Ovary (tissue), 3 donors: ENCODE results near the gene PTMA.

Source experiments
- CTCF ChIP-seq, 3 donors: fragments of 450-650 bp in 2 of 3; fragments of 200-600 bp in 1 of 3; IDR thresholded peaks; one replicate each; pipeline versions ENCODE4 v1.5.1 to v1.8.0; 2016 to 2022; ENCODE audit warnings: antibody characterized with exemption in 3 of 3, mild to moderate bottlenecking in 1 of 3
- EP300 ChIP-seq: sonication (generic); formaldehyde crosslinking; IDR thresholded peaks from one replicate; pipeline ENCODE4 v1.6.1; 2017; ENCODE audit warnings: antibody characterized with exemption
- POLR2A ChIP-seq: fragments of 450-650 bp; IDR thresholded peaks from one replicate; pipeline ENCODE4 v1.6.1; 2017; ENCODE audit warnings: antibody characterized with exemption, mild to moderate bottlenecking, moderate library complexity
- donor health status: DM: no; HTN: no; CAD: no.

GRCh38 chr2:231679908-231680284 lies 28.4 kb upstream of the PTMA start:
- TF ChIP-seq CTCF (IDR thresholded peaks at IDR 0.05) (no peak), EP300 (no peak), POLR2A (no peak)
